B cell (primary cell): ENCODE data around the gene DLG2.

Experiments used
- CTCF ChIP-seq: fragments of 200-600 bp; IDR thresholded peaks from one replicate; pipeline ENCODE4 v1.8.0; 2022; ENCODE audit warnings: antibody characterized with exemption, mild to moderate bottlenecking
- EZH2 ChIP-seq: IDR thresholded peaks from 2 replicates; pipeline ENCODE4 v1.6.1; 2012; ENCODE audit warnings: borderline replicate concordance, low read depth, mild to moderate bottlenecking, moderate library complexity, low read length; ENCODE audit not compliant: insufficient read depth, poor library complexity, severe bottlenecking

- no peak for TF ChIP-seq CTCF
- no peak for TF ChIP-seq EZH2
These were observed 1220.1 kb downstream of the DLG2 start for GRCh38 chr11:84407091-84407490.
